ENCODE data around the gene RGS8.

RGS8 gene

GRCh38 chr1:182672487-182672836, 11.9 kb downstream of the RGS8 start:
- FAIRE-seq (no peak), DNase-seq (ENCODE audit: low spot score) (no peak)

DNA sequence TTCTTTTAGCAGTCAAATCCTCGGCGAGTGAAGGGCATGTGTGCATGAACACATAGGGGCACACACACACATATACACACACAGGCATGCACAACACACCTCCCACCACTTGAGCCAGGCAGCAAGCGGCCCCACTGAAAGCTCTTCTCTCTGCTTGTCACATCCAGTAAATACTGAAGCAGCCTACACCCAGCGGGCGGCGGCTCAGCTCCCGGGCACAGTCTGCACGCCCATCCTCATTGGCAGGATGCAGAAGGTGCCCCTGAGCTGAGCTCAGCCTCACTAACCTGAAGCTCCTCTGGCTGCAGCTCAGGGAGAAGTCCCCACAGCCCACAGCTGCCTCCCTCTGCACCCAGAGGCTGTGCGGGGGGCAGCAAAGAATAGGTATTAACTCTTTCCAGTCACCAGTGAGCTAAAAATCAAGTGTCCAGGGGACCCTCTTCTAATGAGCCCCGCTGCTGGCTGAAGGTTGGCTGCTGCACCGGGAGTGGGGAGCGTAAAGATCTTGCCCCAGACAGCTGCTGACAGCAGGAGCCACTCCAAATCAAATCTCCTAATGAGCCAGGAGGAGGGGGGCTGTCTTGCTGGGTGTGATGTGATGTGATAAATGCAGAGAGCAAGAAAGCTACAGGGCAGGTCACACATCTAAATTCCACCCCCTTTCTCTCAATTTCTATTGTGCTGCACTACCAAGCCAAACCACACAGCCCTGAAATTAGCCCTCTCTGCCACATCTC, 12.5 kb downstream of the RGS8 start:
- DNase-seq (ENCODE audit: low spot score) (no peak), FAIRE-seq (no peak)

DNA sequence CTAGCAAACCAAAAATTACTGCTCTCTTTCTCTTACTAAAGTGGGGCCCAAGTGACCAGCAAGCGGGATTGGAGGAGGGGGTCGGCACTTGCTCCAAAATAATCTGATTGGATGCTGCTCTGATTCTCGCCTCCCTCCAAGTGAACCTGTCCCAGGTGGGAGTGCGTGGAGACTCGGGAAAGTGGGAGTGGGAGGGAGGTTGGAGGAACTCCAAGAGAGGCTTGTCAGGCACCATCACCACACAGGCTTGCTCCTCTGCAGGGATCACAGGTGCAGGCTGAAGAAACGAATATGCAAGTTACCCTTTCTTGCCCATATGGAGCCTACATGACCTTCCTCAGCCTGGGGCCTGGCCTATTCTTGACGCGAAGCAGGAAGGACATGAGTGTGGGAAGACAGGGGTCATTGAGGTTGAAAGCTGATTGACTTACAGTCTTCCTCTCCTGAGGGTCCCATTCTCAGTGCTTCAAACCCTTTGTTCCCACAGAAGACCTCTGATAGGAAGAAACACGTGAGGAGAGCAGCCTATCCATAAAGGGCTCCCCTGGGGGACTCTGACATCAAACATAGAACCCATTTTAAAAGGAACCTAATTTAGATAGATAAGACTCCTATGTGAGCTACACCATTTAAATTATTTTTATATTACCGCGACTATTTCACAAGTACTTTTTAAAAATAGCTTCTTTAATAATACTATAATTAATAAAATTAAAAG, 14.2 kb downstream of the RGS8 start:
- FAIRE-seq (no peak), DNase-seq (ENCODE audit: low spot score) (no peak)

- no peak for DNase-seq (ENCODE audit: low spot score)
- no peak for FAIRE-seq
Measured at GRCh38 chr1:182669266-182669665, 15.1 kb downstream of the RGS8 start.

- FAIRE-seq (no peak), DNase-seq (ENCODE audit: low spot score) (no peak)
Measured at GRCh38 chr1:182668521-182669054, 15.8 kb downstream of the RGS8 start.

DNA sequence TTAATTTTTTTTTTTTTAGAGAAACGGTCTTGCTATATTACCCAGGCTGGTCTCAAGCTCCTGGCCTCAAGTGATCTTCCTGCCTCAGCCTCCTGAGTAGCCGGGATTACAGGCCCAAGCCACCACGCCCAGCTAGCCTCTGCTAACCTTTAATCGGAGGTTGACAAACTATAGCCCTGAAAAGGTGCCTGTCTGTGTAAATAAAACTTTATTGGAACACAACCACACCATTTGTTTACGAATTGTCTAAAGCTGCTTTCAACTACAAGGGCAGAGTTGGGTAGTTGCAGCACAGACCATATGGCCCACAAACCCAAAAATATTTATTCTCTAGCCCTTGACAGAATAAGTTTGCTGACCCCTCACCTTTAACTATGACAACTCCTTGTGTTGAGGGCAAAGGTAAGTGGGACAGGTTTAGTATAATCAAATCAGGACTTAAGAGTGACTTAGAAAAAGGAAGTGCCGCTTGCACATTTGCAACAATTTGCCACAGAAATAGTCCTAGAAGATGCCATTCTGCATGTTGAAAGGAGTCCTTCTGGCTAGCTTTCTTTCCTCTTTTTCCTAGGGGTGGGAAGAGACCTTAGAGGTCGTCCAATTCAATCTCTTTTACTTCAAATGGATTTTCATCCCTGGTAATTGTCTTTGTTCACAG, 16.4 kb downstream of the RGS8 start:
- FAIRE-seq (no peak), DNase-seq (ENCODE audit: low spot score) (no peak)

DNA sequence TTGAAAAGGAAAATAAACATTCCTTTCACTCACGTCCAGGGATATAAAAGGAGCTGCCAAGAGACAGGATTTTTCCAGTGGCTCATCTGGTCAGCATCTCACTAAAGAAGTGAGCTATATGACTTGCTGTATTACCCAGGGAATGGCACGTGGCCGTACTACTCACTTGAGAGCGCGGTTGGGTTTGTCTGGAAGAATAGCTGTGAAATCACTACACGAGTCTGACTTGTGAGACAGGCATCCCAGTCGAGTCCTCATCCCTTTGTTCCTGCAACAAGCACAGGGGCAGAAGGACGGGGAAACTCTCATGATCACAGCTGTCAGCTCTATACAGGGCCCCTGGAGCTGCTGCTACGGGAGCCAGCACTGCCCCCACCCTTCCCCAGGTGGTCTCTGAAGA, 17.7 kb downstream of the RGS8 start:
- no peak for DNase-seq (ENCODE audit: low spot score)
- no peak for FAIRE-seq

DNA sequence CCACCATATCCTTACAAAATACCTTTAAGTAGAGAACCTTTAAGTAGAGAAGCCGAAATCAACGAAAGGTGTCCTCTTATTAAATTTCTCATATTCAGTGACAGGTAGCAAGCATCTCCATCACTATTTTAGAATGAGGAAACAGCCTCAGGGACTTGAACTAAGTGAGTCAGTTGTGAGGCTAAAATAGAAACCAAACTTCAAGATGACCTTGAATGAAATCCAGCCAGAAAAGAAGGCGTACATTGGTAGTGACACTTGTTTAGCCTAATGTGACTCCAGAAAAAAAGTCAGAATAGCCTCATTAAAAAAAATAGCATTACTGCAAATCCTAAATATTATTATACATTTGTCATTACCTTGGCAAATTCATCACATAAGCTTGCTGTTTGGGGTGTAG, 20.1 kb downstream of the RGS8 start:
- FAIRE-seq, result no peak
- DNase-seq (ENCODE audit: low spot score), result no peak

DNA sequence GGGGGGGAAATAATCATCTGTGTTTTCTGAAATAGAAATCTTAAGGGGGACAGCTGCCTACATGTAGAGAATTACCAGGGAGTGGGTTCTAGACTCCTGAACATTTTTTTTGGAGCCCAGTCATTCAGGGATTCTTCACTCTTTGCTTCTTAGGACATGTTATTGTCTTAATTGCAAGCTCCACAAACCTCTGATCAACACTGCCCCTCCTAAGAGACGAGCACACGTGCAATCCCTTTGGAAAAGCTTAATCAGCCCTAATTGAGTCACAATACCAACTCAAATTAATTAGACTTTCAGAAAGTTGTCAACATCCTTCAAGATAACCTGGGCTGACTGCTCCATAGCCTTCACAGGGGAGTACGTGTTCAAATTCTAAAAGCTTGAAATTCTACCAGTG, 21.4 kb downstream of the RGS8 start:
- no peak for DNase-seq (ENCODE audit: low spot score)
- no peak for FAIRE-seq

DNA sequence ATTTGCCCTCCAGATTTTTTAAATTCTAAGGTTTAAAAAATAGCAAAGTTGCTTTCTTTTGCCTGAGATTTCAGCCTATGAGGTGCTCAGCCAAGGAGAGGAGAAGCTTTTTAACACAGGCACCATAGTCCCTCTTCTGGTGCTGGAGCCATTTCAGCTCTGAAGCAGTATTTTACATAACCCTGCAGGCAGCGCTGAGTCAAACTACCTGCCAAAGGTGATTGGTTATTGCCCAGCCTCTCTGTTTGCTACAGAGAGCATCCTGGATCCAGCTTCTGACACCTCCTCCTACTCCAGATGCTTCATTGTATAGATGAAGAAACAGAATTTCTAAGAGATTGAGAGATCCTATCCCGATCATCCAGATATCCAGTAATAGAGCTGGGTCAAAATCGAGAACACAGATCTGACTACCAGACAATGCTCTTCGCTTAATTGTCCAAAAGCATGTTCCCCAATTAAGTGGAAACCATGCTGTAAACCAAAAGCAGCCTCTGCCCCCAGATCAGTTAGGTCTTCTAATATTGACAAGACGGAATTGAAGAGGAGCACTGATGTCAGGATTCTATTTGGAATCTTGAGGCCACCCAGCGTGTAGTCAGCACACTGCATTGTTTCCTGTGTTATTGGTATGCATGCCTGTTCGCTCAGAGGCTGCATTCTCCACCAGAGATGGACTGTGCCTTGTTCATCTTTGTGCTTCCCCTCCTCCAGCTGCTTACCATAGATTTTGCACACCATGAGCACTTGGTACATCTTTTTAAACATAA, 22.1 kb downstream of the RGS8 start:
- FAIRE-seq, result no peak
- no peak for DNase-seq (ENCODE audit: low spot score)

DNA sequence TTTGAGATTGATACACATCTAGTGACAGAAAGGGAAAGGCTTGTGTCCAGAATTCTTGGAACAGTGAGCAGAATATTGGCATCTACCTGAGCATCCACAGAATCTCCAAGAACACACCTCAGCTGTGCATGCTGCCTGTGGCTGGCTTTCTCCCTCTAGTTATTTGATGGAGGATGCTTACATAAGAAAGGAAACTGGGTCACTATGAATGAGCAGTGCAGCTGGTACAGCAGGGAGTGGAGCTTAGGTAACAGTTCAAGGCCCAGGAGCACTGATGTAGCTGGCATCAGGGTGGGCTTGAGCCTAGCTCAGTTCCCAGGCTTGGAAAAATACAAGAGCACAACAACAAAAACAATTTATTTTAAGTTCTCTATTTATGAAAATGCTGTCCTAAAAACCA, 26.3 kb downstream of the RGS8 start:
- FAIRE-seq, result no peak
- no peak for DNase-seq (ENCODE audit: low spot score)

DNA sequence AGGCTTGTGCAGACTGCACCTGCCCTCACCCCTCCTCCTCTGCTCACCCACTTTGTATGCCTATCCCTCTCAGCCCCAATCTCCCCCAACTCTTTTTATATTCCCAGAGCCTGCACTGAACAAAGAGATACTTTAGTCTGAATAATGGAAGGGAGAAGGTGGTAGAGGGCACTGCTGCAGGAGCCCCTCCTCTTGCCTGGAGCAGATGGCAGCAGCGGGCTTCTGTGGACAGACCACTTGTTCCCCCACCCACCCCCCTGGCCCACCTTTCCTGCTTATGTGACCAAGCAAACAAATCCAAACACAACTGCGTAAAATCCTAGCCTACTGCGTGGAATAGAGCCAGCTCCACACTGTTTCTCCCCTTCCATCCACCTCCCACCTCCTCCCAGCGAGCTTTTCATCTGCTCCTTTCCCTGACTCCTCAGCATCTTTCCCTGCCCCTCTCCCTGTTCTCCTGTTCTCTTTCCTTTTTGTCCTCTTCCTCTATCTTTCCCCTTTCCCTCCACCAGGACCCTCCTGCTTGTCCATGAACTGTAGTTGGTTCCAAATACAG, 27.5 kb downstream of the RGS8 start:
- no peak for FAIRE-seq
- no peak for DNase-seq (ENCODE audit: low spot score)

GRCh38 chr1:182653986-182654385, 30.4 kb downstream of the RGS8 start:
- FAIRE-seq (no peak), DNase-seq (ENCODE audit: low spot score) (no peak)

DNA sequence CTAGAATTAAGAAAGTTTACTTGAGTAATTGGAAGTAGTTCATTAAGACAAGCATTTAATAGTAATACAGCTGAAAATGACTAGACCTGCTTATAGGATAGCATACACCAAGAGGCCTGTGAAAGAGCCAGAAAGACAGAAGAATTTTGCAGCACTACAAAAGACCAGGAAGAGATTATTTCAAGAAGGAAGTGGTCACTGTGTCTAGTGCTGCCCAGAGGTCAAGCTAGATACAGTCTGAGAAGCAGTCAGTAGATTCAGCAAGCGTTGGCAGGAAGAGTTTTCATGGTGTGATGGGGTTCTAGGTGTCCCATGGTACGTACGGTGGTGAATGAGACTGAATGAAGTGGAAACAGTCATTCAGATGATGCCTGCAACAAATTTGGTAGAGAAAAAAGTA, 31.5 kb downstream of the RGS8 start:
- DNase-seq (ENCODE audit: low spot score) (no peak), FAIRE-seq (no peak)

DNA sequence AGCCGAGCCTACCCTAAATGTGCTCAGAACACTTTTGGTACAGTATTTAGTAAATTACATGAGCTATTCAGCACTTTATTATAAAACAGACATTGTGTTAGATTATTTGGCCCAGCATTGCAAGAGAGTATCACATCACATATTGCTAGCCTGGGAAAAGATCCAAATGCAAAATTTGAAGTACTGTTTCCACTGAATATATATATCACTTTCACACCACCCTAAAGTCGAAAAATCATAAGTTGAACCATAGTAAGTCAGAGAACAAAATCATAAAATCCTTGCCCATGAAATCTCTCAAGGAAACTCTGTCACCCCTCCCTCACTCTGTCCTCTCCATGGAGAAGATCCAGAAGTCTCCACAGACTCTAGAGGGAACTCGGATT, 33.1 kb downstream of the RGS8 start:
- FAIRE-seq (no peak), DNase-seq (ENCODE audit: low spot score) (no peak)

DNA sequence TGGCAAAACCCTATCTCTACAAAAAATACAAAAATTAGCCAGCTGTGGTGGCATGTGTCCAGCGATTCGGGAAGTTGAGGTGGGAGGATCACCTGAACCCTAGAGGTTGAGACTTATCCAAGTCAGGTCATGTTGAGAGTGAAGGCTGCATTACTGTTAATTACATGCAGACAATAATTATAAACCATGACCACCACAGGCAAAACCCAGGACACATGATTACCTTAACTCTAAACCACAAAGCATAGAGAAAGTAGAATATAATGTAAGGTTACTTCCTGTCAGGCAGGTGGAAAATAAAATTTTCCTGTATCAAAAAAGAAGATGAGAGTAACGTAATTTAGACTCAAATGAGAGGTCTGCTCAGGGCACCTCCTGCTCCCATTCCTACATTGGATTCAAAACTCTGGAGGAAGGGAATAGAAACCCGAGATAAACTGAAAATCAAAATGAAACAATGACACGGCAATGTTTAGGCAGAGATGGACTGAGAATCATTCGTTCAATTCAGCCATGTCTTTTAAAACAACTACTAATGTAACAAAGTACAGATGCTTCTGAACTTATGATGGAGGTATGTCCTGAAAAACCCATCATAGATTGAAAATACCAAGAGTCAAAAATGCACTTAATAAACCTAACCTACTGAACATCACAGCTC, 33.6 kb downstream of the RGS8 start:
- DNase-seq (ENCODE audit: low spot score), result no peak
- FAIRE-seq, result no peak

DNA sequence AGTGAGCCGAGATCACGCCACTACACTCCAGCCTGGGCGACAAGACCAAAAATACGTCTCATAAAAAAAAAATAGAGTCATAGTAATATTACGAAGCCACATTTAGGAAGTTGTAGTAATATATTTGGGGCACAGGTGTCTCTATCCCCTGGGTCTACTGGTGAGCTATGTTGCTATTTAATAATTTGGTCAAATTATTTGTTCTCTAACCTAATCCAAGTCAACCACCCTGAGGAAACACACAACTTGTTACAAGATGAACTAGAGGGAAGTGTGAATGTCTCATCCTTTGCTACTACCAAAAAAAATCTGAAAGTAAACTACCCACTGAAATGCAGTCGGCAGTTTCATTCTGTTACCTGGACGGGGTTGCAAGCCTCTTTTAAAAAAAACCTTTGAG, 35.3 kb downstream of the RGS8 start:
- DNase-seq (ENCODE audit: low spot score) (no peak), FAIRE-seq (no peak)

DNA sequence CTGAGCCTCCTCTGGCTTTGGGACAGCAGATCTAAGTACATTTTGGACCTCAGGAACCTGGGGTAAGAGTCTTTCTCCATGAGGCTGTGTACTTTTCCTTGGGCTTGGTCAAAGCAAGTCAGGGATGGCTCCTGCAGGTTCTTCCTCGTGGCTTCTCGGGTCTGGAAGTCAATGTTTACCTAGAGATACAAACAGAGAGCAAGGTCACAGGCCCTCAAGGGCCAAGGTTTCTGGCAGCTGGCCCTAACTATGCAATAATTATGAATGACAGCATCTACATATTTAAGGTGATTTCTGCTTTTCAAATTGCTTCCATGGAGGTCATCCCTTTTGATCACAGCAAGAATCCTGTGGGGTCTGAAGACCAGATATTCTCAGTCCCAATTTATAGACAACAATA, 37.6 kb downstream of the RGS8 start:
- FAIRE-seq, result no peak
- DNase-seq (ENCODE audit: low spot score), result no peak

GRCh38 chr1:182644886-182645285, 39.5 kb downstream of the RGS8 start:
- DNase-seq (ENCODE audit: low spot score) (no peak), FAIRE-seq (no peak)

DNA sequence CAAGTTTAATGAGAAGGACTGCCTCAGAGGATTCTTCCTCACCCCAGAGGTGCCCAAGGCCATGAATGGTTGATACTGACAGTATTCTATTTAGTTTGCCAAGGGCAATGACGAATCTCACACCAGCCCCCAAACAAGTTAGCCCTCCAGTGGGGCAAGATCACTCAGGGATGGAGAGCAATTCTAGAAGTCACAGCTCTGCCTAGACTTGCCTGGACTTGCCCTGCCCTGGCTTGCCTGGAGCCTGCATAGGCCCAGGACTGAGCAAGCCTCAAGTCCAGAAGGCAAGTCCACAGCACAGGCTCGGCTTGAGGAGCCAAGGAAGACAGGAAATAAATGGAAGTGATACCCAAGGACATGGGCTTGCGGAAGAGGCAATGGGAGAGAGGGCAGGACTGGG, 40.7 kb downstream of the RGS8 start:
- no peak for FAIRE-seq

DNA sequence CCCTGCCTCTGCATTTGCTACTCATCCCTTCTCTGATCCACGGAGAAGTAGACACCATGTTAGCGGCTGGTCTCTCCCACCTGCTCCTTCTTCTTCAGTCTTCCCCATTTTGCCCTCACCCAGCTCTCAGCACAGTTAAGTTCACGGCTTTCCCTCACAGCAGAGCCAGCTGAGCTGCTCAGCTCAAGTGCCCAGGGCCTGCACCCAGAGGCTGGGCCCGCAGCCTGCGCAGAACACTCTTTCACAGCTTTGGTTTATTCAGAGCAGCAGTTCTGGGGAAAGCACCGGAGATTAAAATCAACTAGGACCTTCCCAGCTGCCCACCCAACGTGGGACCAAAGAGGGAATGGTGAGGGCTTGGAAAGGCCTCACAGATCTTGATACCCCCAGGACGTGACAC, 41.9 kb downstream of the RGS8 start:
- FAIRE-seq, result no peak
- DNase-seq (ENCODE audit: low spot score), result no peak

More for the DNA sequence above, 40.7 kb downstream of the RGS8 start:
- DNase-seq (ENCODE audit: low spot score), result no peak
